ENCODE results near the gene BARX1.

Gene BARX1

DNA sequence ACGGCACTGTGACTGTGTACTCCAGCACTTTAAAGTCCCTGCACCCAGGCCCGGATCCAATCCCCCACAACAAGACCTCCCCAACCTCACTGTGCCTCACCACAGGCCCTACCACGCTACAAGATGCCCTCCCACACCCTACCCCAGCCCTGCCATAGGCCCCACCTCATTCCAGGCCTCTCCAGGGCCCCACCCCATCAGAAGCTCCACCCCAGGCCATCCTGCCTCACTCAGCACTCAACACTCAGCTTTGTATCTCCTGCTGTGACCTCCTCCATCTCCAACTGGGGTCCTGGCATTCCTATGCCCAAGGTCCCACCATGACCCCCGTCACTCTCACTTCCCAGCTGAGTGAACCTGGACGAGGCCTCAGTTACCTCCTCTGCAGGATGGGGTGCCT is 38.8 kb downstream of the BARX1 start:
- no peak for DNase-seq

DNA sequence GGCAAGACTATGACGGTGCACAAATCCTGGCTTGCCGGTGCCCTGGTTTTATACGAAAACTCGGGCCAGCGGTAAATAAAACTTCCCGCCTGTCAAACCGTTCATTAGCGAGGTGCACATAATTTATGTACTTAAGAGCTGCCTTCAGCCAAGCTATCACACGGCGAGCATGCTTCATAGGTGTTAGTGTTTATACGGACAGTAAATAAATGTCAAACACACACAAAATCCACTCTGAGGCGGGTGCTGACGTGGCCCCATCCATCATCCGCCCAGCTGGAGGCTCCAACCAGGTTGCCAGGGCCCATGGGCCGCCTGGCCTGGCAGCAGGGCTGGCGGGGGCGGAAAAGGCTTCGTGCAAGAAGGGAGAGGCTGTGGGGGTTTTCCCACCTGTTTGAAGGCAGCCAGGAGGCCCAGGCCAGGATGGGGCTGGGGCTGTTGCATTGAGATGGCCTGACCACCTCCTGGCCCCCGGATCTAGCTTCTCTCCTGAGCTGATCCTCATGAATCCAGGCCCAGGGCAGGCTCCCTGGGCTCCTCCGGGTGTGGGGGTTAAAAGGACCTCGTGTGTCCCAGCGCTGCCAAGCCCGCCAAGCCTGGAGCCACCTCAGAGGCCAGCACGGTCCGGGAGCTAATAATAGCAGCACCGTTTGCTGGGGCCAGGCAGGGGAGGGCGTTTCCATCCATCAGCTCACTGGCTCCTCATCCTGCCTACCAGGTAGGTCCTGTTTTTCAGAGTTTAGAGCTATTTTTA is 43.2 kb downstream of the BARX1 start:
- DNase-seq = no peak

DNA sequence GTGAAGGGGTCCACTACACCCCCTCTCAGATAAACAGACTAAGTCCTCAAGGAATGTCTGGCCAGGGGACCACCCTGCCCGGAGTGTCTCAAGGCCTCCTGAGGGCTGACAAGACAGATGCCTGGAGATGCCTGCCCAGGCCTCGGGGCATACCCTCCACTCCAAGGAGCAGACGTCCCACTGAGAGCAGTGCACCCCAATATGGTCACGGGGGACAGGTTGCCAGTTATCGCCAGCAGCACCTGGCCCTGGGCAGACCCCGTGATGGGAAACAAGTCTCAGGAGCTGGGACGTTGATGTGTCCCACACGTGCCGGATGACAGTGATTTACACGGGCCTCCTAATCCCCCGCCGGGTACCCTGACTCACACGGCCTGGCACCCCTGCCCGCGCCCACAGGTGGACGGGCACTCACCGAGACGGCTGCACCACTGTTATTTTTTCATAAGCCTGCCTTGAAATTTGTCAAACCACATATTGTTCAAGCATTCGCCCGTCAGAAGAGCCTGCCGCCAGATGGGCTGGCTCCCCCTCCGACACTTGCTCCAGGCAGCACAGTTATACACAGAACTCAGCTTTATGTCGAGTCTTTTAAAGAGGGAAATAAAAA is 43.9 kb downstream of the BARX1 start:
- DNase-seq = no peak

DNA sequence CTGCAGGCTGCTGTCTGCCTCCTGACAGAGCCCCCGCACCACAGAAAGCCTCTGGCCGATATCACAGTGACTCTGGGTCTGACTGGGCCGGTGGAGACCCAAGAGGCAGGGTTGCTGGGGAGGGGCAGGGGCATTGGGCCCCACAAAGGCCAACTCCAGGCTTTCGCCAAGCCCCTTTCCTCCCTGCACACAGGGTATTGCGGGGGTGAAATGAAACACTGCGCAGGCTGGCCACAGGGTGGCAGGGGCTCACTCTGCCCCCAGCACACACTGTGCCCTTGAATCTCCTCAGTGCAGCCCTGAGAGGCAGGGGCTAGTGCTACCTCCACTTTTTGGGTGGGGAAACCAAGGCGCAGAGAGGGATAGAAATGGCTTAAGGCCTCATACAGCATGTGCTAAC is 44.6 kb downstream of the BARX1 start:
- no peak for DNase-seq

DNA sequence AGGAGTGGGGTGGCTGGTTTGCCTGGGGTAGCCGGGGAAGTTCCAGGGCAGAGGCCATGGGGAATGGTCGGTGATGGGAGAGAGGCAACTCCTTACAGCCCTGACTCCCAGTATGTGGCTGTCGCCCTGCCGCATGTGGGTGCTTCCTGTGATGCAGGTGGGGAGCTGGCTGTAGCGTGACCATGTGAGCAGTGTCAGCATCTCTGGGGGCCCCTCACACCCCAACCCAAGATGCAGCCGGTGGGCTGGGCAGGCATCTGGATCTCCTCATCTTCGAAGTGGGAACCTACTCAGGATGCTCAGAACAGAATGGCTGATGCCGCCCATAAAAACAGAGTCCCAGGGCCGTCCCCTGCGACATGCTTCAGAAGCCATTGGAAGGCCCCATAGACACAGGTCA is 45.0 kb downstream of the BARX1 start:
- DNase-seq = no peak

DNA sequence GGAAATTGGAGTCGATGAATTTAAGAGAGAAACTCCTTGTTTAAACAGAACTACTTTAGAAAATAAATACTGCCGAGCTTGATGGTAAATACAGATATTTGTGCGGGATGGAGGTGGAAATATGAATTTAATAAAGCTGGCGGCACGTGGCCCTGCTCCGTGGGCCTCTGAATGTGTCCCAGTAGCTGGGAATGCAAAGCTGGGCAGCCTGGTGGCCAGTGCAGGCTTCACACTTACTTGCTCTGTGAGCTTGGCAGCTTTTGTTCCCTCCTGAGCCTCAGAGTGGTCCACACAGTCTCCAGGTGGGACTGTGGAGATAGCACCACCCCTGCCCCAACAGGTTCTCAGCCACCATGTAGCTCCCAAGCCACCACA is 45.9 kb downstream of the BARX1 start:
- DNase-seq = no peak

DNA sequence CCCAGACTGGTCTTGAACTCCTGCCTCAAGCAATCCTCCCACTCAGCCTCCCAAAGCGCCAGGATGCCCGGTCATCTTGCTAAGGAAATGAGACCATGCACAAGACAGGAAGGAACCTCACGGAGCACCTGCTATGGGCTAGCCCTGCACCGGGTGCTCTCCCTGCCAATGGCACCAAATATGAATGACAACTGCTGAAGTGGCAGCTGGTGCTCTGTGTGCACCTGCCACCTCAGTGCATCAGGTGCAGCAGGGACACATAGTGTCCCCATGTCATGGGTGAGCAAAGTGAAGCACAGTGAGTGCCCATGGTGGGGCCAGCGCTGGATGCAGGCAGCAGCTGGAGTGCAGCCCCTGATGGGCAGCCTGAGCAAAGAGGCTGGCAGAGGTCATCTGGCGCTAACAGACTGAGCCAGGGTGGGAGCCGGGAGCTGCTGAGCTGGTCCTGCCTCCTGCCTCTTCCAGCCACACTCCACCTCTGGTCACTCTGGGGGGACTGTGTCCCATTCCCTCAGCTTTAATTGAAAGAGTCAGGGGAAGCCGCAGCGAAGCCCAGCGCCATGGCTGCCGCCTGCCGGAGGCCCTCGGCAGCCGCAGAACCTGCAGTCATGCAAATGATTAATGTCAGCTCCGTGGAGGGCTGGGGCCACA is 46.4 kb downstream of the BARX1 start:
- DNase-seq = no peak

DNA sequence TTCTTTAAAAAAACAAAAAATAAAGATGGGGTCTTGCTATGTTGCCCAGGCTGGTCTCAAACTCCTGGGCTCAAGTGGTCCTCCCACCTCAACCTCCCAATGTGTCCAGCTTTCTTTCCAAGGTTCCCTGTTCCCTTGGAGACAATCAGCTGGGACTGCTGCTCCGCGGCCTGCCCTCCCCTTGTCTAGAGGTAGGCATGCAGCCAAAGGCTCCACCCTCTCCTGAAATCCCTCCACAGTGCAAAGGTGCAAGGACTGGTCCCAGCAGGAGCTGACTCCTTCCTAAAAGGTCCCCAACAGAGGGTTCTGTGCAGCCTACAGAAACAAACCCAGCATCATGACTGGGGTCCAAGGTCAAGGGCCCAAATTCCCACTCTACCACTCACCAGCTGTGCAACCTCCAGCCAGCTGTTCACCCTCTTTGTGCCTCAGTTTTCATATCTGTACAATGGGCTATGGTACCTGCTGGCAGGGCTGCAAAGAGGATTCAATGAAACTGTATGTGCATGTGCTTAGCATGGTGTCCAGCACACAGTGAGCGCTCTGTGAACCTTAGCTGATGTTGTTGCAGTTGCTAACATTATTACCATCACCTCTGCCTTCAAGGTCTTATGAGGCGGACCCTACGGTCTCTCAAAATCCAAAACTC is 47.5 kb downstream of the BARX1 start:
- DNase-seq = no peak

DNA sequence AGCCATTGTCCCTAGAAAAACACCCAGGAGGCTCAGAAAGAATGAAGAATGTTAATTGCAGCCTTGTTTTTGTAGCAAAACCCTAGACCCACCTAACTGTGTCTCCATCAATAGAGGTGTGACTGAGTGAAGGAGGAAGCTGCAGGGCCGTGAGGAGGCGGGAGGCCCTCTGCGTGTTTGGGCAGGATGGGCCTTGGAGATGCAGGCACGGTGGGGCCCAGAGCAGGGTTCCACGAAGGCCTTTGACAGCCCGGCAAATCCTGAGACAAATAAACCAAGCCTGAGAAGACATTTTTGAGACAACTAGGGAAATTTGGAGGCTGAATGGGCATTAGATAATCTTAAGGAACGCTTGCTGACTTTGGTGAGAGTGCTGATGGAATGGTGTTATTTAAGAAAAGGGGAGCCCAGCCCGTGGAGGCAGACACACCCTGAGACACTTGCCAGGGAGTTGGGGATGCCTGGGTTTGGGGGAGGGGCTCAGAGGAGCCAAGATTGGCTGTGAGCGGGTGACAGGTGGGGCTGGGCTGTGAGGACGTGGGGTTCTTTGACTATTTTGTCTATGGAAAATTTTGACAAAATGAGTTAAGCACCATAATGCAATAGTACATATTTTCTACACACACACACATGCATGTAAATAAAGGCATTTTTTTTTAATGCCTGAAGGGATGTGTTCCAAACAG is 48.8 kb downstream of the BARX1 start:
- DNase-seq = no peak

DNA sequence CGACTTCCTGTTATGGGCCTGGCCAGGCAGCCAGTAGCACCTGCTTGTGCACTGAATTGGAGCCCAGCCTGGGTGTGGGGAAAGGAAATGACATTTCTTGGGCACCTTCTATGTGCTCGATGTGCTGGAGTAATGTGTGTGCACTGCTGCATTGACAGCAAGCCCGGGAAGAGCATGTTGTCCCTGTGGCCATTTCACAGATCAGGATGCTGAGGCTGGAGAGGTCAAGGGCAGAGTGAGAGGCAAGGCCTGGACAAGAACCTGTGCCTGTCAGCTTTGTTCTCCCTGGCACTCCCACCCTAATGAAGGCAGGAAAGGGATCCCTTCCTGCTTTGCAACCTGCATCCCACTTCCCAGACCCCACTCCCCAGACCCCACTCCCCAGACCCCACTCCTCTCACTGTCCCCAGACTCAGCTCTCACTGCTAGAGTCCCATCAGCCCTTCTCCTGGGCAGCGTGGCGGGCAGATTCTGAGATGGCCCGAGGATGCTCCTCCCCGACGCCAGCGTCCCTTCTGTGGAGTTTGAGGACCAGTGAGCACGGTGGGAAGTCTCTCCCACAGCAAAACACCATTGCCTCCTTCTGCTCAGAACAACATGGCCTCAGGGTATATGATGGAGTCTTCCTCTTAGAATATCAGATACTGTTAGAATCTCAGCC is 49.6 kb downstream of the BARX1 start:
- DNase-seq = no peak

DNA sequence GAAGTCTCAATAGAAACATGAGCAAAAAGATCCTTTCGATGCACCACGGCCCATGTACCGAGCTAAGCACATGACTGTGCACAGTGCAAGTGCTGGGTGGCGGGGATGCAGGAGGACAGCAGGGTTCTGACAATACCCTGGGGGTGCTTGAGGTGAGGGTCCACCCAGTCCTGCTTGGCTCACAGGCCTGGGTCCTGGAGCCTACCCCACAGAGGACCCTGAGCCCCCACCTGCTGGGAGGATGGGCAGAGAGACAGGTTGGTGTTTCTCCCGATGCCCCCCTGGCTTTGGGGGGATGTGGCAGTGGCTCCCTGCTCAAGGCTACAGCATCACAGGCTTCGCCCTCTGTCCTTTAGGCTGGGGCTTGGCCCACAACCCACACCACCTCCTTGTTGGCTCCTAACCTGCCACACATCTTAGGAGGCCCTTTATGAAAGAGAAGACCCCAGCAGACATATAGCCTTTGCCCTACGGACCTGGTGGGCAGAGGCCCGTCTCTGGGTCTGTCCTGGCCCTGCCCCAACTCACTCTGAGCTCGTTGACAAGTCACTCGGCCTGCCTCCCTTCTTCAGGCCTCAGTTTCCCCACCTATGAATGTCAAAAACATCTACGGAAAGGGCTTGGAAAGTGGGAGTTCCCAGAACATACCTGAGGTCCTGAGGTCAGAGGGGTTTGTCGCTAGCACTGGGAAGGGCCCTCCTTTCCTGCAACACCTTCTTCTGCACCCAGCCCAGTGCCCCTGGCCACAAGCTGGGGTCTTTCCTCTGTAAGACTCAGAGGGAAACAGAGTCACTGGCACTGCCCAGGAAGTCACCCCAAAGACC is 50.3 kb downstream of the BARX1 start:
- no peak for DNase-seq

DNA sequence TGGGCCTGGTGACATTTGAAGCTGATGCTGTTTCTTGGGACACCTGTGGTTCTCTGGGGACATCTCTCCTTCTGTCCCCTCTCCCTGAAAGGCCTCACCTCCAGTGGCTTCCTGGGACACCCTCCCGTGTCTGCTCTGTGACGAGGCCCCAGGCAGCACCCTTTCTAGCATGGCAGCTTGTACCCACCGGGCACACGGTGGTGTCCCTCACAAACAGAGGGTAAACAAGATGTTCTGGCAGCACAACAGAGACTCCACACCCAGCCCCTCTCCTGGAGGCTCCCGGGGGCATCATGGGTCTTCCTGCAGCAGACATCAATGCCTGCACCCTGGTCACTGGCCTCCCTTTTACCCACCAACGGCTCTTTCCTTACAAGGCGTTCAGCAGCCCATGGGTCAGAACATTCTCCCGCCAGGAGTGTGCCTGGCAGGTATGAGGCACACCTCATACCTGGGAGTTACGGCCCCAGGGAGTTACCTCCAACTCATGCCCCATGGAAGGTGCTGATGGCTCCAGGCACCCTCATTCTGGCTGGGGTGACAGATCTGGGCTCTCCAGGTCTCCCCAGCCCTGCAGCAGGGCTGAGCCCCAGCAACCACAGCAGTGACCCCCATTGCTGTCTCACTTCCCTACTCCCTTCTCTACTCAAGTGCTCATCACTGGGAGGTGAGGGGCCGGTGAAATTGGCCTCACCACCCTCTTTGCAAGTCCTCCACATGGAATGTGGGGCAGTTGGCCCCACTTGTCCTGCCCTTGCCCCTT is 51.1 kb downstream of the BARX1 start:
- no peak for DNase-seq

DNA sequence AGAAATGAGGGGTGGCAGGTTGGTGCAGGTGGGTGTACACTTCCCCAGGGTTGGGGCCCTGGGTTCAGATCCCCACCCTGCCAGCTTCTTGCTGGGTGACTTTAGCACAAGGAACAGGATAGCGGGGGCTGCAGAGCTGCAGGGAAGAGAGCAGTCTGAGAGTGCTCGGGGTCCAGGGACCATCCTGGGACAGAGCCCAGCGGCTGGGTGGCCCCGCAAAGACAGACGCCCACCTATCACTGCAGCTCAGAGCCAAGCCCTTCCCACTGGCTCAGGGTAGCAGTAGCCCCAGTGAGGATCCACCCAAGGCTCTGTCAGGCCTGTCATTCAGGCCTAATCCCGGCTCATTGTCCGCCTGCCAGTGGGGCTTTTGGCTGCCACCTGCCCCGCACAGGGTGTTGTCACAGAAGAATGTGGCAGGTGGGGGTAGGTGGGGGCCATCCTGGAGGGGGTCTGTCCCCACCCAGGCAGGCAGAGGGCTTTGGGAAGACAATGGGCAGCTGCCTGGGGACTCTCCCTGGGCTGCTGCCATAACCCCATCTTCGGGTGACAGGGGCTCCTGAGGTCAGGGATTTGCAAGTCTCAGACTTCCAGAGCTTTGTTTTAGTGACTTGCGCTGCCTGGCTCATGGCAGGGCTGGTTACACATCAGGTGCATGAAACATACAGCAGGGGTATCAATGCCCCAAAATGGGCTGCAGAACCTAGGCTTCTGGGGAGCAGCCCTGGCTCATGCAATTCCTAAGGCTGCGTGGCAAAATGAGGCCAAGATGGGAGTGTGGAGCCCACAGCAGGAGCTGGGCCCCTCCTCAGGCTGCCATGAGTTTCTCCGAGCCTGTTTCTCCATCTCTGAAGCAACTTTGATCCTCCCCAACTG is 52.1 kb downstream of the BARX1 start:
- no peak for DNase-seq

DNA sequence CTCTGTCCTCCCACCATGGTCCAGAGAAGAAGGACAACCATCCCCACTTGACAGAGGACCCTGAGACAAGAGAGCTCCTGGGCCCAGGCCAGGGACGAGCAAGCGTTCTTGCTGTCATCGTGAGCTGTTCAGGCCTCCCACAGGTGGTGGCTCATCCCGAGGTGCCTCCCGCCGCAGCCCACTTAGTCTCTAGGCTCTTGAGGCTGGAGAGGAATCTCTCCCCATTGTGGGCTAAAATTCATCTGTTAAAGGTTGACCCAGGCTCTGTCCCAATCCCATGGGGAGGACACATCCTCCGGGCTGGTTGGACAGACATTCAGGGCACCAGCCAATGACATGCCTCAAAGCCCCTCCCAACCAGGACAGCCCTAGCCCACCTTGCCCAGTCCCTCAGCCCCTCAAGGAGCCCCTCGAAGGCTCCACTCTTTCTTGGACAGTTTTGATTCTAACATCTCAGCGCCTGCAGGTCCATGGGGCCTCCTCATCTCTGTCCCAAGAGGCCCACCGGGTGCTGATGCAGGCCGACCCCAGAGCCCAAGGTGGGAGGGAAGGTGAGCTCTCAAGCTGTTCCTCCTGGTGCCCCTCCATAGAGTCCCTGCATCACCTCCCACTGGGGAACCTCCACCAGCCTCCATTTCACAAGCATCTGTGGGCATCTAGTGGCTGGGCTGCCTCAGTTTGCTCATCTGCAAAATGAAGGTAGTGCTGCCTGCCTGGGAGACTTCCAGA is 52.9 kb downstream of the BARX1 start:
- DNase-seq = no peak
